Measurements from ENCODE around the gene BUD23. TPM values are rescaled to one million over a fixed set of nuclear protein-coding genes. Genes with fewer than 3 reads are reported as not detected.
A peak's percentile ranks its signal among the peaks of the same experiment; 100 is the strongest.
"Not testable (repeated sequence)": the region's sequence is repeated elsewhere in the genome, so short reads cannot be mapped to it uniquely, and the experiment has no call there.

BUD23 gene
- total RNA-seq, 3 donors from 2014 or later: 39.5 to 49.8 (median 41.0) TPM

GRCh38 chr7:73705551-73705920 is 22.1 kb downstream of the BUD23 start:
- no peak for TF ChIP-seq POLR2A (IDR thresholded peaks at IDR 0.05)
- TF ChIP-seq CTCF (IDR thresholded peaks at IDR 0.05): no peak
- no peak for TF ChIP-seq POLR2AphosphoS5 (IDR thresholded peaks at IDR 0.05)
- Histone ChIP-seq H3K36me3 (no peaks in the 10 kb centered on the region), H3K4me1 (no peaks in the 10 kb centered on the region), H3K9me3 (no peaks in the 10 kb centered on the region), H3K4me3 (no peak overlapping the region), H3K27me3 (no peaks in the 10 kb centered on the region), H3K27ac (peak overlapping the region; percentile 80 to 81)
- DNase-seq (ENCODE audit: low spot score in 2 of 2): no peak
- intact Hi-C loops (cut with DNase I; ENCODE audit: low total_unique reads): no loop called here

- DNase-seq (ENCODE audit: low spot score in 2 of 2): no peak
- peak overlapping the region; percentile 80 to 81 for H3K27ac ChIP-seq
- no peaks in the 10 kb centered on the region for H3K36me3 ChIP-seq
- no peak overlapping the region for H3K4me3 ChIP-seq
- TF ChIP-seq CTCF (IDR thresholded peaks at IDR 0.05) (no peak), POLR2AphosphoS5 (IDR thresholded peaks at IDR 0.05) (no peak), POLR2A (IDR thresholded peaks at IDR 0.05) (no peak)
- H3K27me3 ChIP-seq: no peaks in the 10 kb centered on the region
- H3K9me3 ChIP-seq: no peaks in the 10 kb centered on the region
- intact Hi-C loops (cut with DNase I; ENCODE audit: low total_unique reads): no loop called here
- H3K4me1 ChIP-seq: no peaks in the 10 kb centered on the region
Measured at GRCh38 chr7:73706126-73707044, 23.0 kb downstream of the BUD23 start.

GRCh38 chr7:73707045-73707631 is 23.7 kb downstream of the BUD23 start:
- DNase-seq (ENCODE audit: low spot score in 2 of 2): peak; percentile 87 to 95
- intact Hi-C loops (cut with DNase I; ENCODE audit: low total_unique reads): no loop called here
- H3K36me3 ChIP-seq: no peaks in the 10 kb centered on the region

GRCh38 chr7:73708961-73709549 is 25.7 kb downstream of the BUD23 start:
- Histone ChIP-seq H3K36me3 (no peaks in the 10 kb centered on the region), H3K27ac (no peak overlapping the region), H3K4me3 (no peak overlapping the region), H3K27me3 (no peaks in the 10 kb centered on the region), H3K9me3 (no peaks in the 10 kb centered on the region), H3K4me1 (no peaks in the 10 kb centered on the region)
- no peak for DNase-seq (ENCODE audit: low spot score in 2 of 2)
- intact Hi-C loops (cut with DNase I; ENCODE audit: low total_unique reads): no loop called here
- TF ChIP-seq POLR2A (IDR thresholded peaks at IDR 0.05): no peak

More at GRCh38 chr7:73707045-73707631, 23.7 kb downstream of the BUD23 start:
- no peak overlapping the region for H3K4me3 ChIP-seq
- H3K27me3 ChIP-seq: no peaks in the 10 kb centered on the region
- H3K4me1 ChIP-seq: no peaks in the 10 kb centered on the region
- H3K27ac ChIP-seq: peak overlapping the region; percentile 80 to 81
- TF ChIP-seq POLR2A (IDR thresholded peaks at IDR 0.05): no peak
- TF ChIP-seq CTCF (IDR thresholded peaks at IDR 0.05): no peak
- peak in 1 of 3 donors; percentile 12 for TF ChIP-seq POLR2AphosphoS5 (IDR thresholded peaks at IDR 0.05)
- H3K9me3 ChIP-seq: no peaks in the 10 kb centered on the region

- no peaks in the 10 kb centered on the region for H3K4me1 ChIP-seq
- no peaks in the 10 kb centered on the region for H3K27me3 ChIP-seq
- no peak for DNase-seq (ENCODE audit: low spot score in 2 of 2)
- no peaks in the 10 kb centered on the region for H3K36me3 ChIP-seq
- TF ChIP-seq POLR2A (IDR thresholded peaks at IDR 0.05): no peak
- TF ChIP-seq CTCF (IDR thresholded peaks at IDR 0.05): no peak
- no peak for TF ChIP-seq POLR2AphosphoS5 (IDR thresholded peaks at IDR 0.05)
- intact Hi-C loops (cut with DNase I; ENCODE audit: low total_unique reads): no loop called here
- no peaks in the 10 kb centered on the region for H3K9me3 ChIP-seq
- H3K27ac ChIP-seq: no peak overlapping the region
- H3K4me3 ChIP-seq: no peak overlapping the region
Measured at GRCh38 chr7:73712773-73713172, 29.4 kb downstream of the BUD23 start.

- DNase-seq (ENCODE audit: low spot score in 2 of 2); H3K36me3 ChIP-seq; intact Hi-C loops (cut with DNase I; ENCODE audit: low total_unique reads); H3K27me3 ChIP-seq; H3K27ac ChIP-seq; H3K4me3 ChIP-seq; H3K9me3 ChIP-seq; H3K4me1 ChIP-seq: not testable (repeated sequence)
Measured at GRCh38 chr7:73713319-73713718, 29.9 kb downstream of the BUD23 start.

Data from breast epithelium (tissue), 4 donors.